Caco-2 (cell line): Measurements from ENCODE around the gene HOMER3. TPM values are rescaled to one million over a fixed set of nuclear protein-coding genes. Genes with fewer than 3 reads are reported as not detected.
A peak's percentile ranks its signal among the peaks of the same experiment; 100 is the strongest.

Experiments
- BruUV-seq: library from RNA; stranded (reverse); fragments of 400-500 nt; replicated peaks from 2 replicates; lab custom pipeline; 2021; lab: Mats Ljungman, UMichigan
- CTCF ChIA-PET: fragments of 300-600 bp; sonication (Branson Sonifier 250); formaldehyde crosslinking; loops from one replicate; lab custom pipeline; 2022; ENCODE audit warnings: antibody characterized with exemption; lab: Charles Lee
- POLR2A ChIA-PET: fragments of 300-600 bp; sonication (Branson Sonifier 250); formaldehyde crosslinking; loops from one replicate; lab custom pipeline; 2022; ENCODE audit warnings: antibody characterized with exemption; lab: Charles Lee
- DNase-seq, 2 experiments: peaks; one replicate each; pipeline versions ENCODE4 v3.0.0 to v3.0.0-alpha.2; 2020 to 2022
- H3K27me3 ChIP-seq: replicated peaks from 2 replicates; pipeline ENCODE4 v1.6.0; 2011; ENCODE audit warnings: low read length; ENCODE audit not compliant: control insufficient read depth, insufficient read depth
- H3K36me3 ChIP-seq: 2 replicates; pipeline ENCODE4 v1.5.1; 2011; ENCODE audit warnings: low read length; ENCODE audit not compliant: control insufficient read depth, insufficient read depth
- H3K4me1 ChIP-seq: fragments of 250-450 bp; sonication (Bioruptor Pico); 2 replicates; pipeline ENCODE4 v1.5.1; 2020; ENCODE audit warnings: mild to moderate bottlenecking
- H3K4me3 ChIP-seq: 2 replicates; pipeline ENCODE4 v1.5.1; 2011; ENCODE audit warnings: low read depth, mild to moderate bottlenecking, control low read depth, low read length
- H3K9me3 ChIP-seq: fragments of 250-450 bp; sonication (Bioruptor Pico); 2 replicates; pipeline ENCODE4 v1.5.1; 2020; ENCODE audit warnings: mild to moderate bottlenecking, moderate library complexity
- H3K27ac Mint-ChIP-seq: one replicate; pipeline ENCODE4 v1.8.0; 2022; ENCODE audit warnings: mixed read lengths; ENCODE audit not compliant: unreplicated experiment
- H3K27me3 Mint-ChIP-seq: one replicate; pipeline ENCODE4 v1.8.0; 2022; ENCODE audit warnings: mixed read lengths; ENCODE audit not compliant: insufficient read depth, unreplicated experiment
- H3K36me3 Mint-ChIP-seq: one replicate; pipeline ENCODE4 v1.8.0; 2022; ENCODE audit warnings: mild to moderate bottlenecking, mixed read lengths; ENCODE audit not compliant: insufficient read depth, unreplicated experiment
- H3K4me1 Mint-ChIP-seq: one replicate; pipeline ENCODE4 v1.8.0; 2022; ENCODE audit warnings: low read depth, mixed read lengths; ENCODE audit not compliant: unreplicated experiment
- H3K4me3 Mint-ChIP-seq: one replicate; pipeline ENCODE4 v1.8.0; 2022; ENCODE audit warnings: mild to moderate bottlenecking, moderate library complexity, mixed read lengths; ENCODE audit not compliant: unreplicated experiment
- H3K9me3 Mint-ChIP-seq: one replicate; pipeline ENCODE4 v1.8.0; 2022; ENCODE audit warnings: mixed read lengths; ENCODE audit not compliant: unreplicated experiment
- intact Hi-C: fragments of 100-400 bp; cut with micrococcal nuclease; formaldehyde crosslinking; loops from one replicate; pipeline ENCODE4 v1.10.0; 2022; ENCODE audit not compliant: unreplicated experiment
- total RNA-seq: library from RNA; stranded (reverse); gene quantifications from 2 replicates; pipeline ENCODE4 v1.2.3, GENCODE V29; 2022
- TF ChIP-seq, protein P1 (sequence below), 2 experiments: fragments of 200-600 bp in 1 of 2; IDR thresholded peaks; 1 replicate in 1 of 2; 2 replicates in 1 of 2; pipeline versions ENCODE4 v1.5.1 to v1.8.0; 2011 to 2022; ENCODE audit warnings: antibody characterized with exemption in 1 of 2, control low read depth in 1 of 2, inconsistent platforms in 1 of 2, low read depth in 1 of 2, low read length in 1 of 2, mild to moderate bottlenecking in 1 of 2, moderate library complexity in 1 of 2; ENCODE audit not compliant: insufficient read depth in 1 of 2, severe bottlenecking in 1 of 2, unreplicated experiment in 1 of 2

The HOMER3 gene
- total RNA-seq, 1 experiment from 2014 or later = 19.0 TPM

- H3K27me3 Mint-ChIP-seq = no peaks in the 10 kb centered on the region
- Histone ChIP-seq H3K4me1 (peaks cover 17% of the 10 kb centered on the region), H3K27me3 (no peaks in the 10 kb centered on the region), H3K4me3 (no peak overlapping the region), H3K9me3 (no peaks in the 10 kb centered on the region), H3K36me3 (no peaks in the 10 kb centered on the region)
- intact Hi-C loops = no loop called here
- no TSS peak for BruUV-seq
- peaks cover 19% of the 10 kb centered on the region for H3K36me3 Mint-ChIP-seq
- CTCF ChIA-PET = interaction anchor here (0.6 to 1.4 kb wide), 2 partner anchors 89 to 434 kb away, joined by 3 to 7 read pairs; no protein-coding TSS in a partner anchor
- no peaks in the 10 kb centered on the region for H3K9me3 Mint-ChIP-seq
- TF ChIP-seq, protein P1, sequence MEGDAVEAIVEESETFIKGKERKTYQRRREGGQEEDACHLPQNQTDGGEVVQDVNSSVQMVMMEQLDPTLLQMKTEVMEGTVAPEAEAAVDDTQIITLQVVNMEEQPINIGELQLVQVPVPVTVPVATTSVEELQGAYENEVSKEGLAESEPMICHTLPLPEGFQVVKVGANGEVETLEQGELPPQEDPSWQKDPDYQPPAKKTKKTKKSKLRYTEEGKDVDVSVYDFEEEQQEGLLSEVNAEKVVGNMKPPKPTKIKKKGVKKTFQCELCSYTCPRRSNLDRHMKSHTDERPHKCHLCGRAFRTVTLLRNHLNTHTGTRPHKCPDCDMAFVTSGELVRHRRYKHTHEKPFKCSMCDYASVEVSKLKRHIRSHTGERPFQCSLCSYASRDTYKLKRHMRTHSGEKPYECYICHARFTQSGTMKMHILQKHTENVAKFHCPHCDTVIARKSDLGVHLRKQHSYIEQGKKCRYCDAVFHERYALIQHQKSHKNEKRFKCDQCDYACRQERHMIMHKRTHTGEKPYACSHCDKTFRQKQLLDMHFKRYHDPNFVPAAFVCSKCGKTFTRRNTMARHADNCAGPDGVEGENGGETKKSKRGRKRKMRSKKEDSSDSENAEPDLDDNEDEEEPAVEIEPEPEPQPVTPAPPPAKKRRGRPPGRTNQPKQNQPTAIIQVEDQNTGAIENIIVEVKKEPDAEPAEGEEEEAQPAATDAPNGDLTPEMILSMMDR (IDR thresholded peaks at IDR 0.05; ENCODE audit: insufficient read depth in 1 of 2, low read depth in 1 of 2, low read length in 1 of 2, severe bottlenecking in 1 of 2, unreplicated experiment in 1 of 2) = no peak
- peak overlapping the region; percentile 7 for H3K27ac Mint-ChIP-seq
- no peak for DNase-seq
- POLR2A ChIA-PET = interaction anchor here (1.9 kb wide), 1 partner anchor 22 kb away, joined by 7 read pairs; the partner anchor contains the start of genes COPE and DDX49
- no peaks in the 10 kb centered on the region for H3K4me1 Mint-ChIP-seq
- H3K4me3 Mint-ChIP-seq = peak overlapping the region; percentile 82
Measured at GRCh38 chr19:18897094-18898029, 43.7 kb downstream of the HOMER3 start.

DNA sequence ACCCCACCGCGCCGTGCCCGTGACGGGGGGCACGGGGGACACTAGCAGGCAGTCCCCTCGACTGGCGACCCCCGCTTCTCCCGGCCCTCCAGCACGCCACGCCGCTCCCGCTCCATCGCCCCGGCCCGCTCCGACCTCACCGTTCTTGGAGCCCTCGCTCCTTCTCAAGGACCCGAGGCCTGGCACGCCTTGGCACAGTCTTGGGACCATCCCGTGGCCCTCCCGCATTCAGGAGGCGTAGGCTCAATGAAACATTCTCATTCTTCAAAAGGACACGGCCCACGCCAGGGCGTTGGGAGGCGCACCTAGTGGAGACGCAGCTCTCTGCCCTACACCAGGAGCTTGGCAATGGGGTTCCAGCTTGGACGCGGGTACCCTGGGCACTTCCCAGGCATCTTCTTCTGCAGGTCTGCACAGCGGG is 44.6 kb downstream of the HOMER3 start:
- ChIA-PET CTCF (interaction anchor here (1.4 kb wide), 1 partner anchor 90 kb away, joined by 3 read pairs; no protein-coding TSS in a partner anchor), POLR2A (interaction anchor here (1.9 kb wide), 1 partner anchor 23 kb away, joined by 7 read pairs; the partner anchor contains the start of genes COPE and DDX49)
- TF ChIP-seq, protein P1 (IDR thresholded peaks at IDR 0.05; ENCODE audit: insufficient read depth in 1 of 2, low read depth in 1 of 2, low read length in 1 of 2, severe bottlenecking in 1 of 2, unreplicated experiment in 1 of 2) = no peak
- Histone ChIP-seq H3K4me1 (peaks cover 17% of the 10 kb centered on the region), H3K4me3 (no peak overlapping the region; the same call in 1 of the 2 replicates), H3K36me3 (no peaks in the 10 kb centered on the region), H3K27me3 (no peaks in the 10 kb centered on the region), H3K9me3 (no peaks in the 10 kb centered on the region)
- no TSS peak for BruUV-seq
- H3K36me3 Mint-ChIP-seq = peaks cover 19% of the 10 kb centered on the region
- no peaks in the 10 kb centered on the region for H3K4me1 Mint-ChIP-seq
- no peaks in the 10 kb centered on the region for H3K9me3 Mint-ChIP-seq
- intact Hi-C loops = no loop called here
- H3K27me3 Mint-ChIP-seq = no peaks in the 10 kb centered on the region
- peak overlapping the region; percentile 7 for H3K27ac Mint-ChIP-seq
- DNase-seq = no peak
- peak overlapping the region; percentile 82 for H3K4me3 Mint-ChIP-seq

GRCh38 chr19:18895824-18896341 is 45.1 kb downstream of the HOMER3 start, which contains the start of gene CERS1:
CERS1 (minus strand) TSS chr19:18896158; CDS start chr19:18896072, 86 bp downstream.
- Mint-ChIP-seq H3K27me3 (no peaks in the 10 kb centered on the region), H3K9me3 (no peaks in the 10 kb centered on the region), H3K4me1 (no peaks in the 10 kb centered on the region), H3K4me3 (peak within 1 kb of the TSS; percentile 82), H3K36me3 (peaks cover 15% of the 10 kb centered on the region), H3K27ac (peak within 1 kb of the TSS; percentile 7)
- ChIA-PET CTCF (interaction anchor here (2.3 kb wide), 1 partner anchor 91 kb away, joined by 13 read pairs; no protein-coding TSS in a partner anchor), POLR2A (interaction anchor here (1.9 kb wide), 1 partner anchor 23 kb away, joined by 7 read pairs; the partner anchor contains the start of genes COPE and DDX49)
- Histone ChIP-seq H3K9me3 (no peaks in the 10 kb centered on the region), H3K36me3 (no peaks in the 10 kb centered on the region), H3K4me3 (peak within 1 kb of the TSS; percentile 70), H3K27me3 (no peaks in the 10 kb centered on the region), H3K4me1 (peaks cover 17% of the 10 kb centered on the region)
- intact Hi-C loops = loop anchor here (1.0 to 2.0 kb wide), 2 partner anchors 23 to 90 kb away; partner anchors contain the start of genes COPE and DDX49
- TF ChIP-seq, protein P1 (IDR thresholded peaks at IDR 0.05; ENCODE audit: insufficient read depth in 1 of 2, low read depth in 1 of 2, low read length in 1 of 2, severe bottlenecking in 1 of 2, unreplicated experiment in 1 of 2) = no peak
- no TSS peak for BruUV-seq
- DNase-seq = peak in 1 of 2 experiments; percentile 55
